Pancreas (tissue), 10 donors: ENCODE data around the gene MRE11. TPM values are rescaled to one million over a fixed set of nuclear protein-coding genes. Genes with fewer than 3 reads are reported as not detected.

Experiments
- ATAC-seq, 4 donors: fragments of 200-7000 bp; cut with Tn5 transposase; one replicate each; pipeline versions ENCODE4 v1.8.0 to v1.9.1; 2020; ENCODE audit warnings: mild to moderate bottlenecking in 4 of 4, moderate library complexity in 4 of 4
- DNase-seq, 6 donors: peaks; one replicate each; pipeline ENCODE4 v3.0.0-alpha.2; 2020
- FAIRE-seq: peaks from 2 replicates; lab custom pipeline; 2012; peaks lifted over from hg19 to GRCh38; lab: Jason Lieb, UNC
- H3K27ac ChIP-seq, 4 donors: fragments of 200-600 bp; sonication (generic); 1 replicate in 3 of 4; 2 replicates in 1 of 4; pipeline versions ENCODE4 v1.5.0 to v1.8.0; 2020
- H3K27me3 ChIP-seq, 4 donors: fragments of 200-600 bp; one replicate each; pipeline ENCODE4 v1.8.0; 2021
- H3K36me3 ChIP-seq, 3 donors: fragments of 200-600 bp; sonication (generic) in 1 of 3; one replicate each; pipeline versions ENCODE4 v1.5.0 to v1.8.0; 2020 to 2021
- H3K4me1 ChIP-seq, 3 donors: fragments of 200-600 bp; one replicate each; pipeline ENCODE4 v1.8.0; 2021
- H3K4me3 ChIP-seq, 4 donors: fragments of 200-600 bp; sonication (generic) in 2 of 4; one replicate each; pipeline versions ENCODE4 v1.5.0 to v1.8.0; 2020 to 2021
- H3K9me3 ChIP-seq, 4 donors: fragments of 200-600 bp; one replicate each; pipeline ENCODE4 v1.8.0; 2021
- CTCF ChIP-seq, 4 donors: fragments of 200-600 bp; sonication (generic) in 3 of 4; IDR thresholded peaks; one replicate each; pipeline versions ENCODE4 v1.5.0 to v1.8.0; 2021; ENCODE audit warnings: antibody characterized with exemption in 4 of 4
- WGBS, 2 donors: extraction: QIAGEN DNeasy Blood & Tissue Kit; methylation state at CpG; one replicate each; pipeline ENCODE4 v1.1.7; 2013; 5-methylcytosine and 5-hydroxymethylcytosine counted together
- intact Hi-C, 3 donors: fragments of 100-400 bp; cut with DNase I; formaldehyde crosslinking; loops; one replicate each; pipeline versions ENCODE4 v1.11.1 to v1.14.2; 2022
- polyA plus RNA-seq, 2 donors: library from polyadenylated mRNA; stranded (reverse); fragments of 200-250 nt; gene quantifications; one replicate each; pipeline ENCODE4 v1.2.3, GENCODE V29; 2013
- total RNA-seq, 6 donors: library from RNA; stranded (reverse); fragmentation: NEBNext Ultra II Directional in 4 of 6; extraction: Animal tissue kit (Norgen Biotek cat#: 25700) in 4 of 6; gene quantifications; one replicate each; pipeline versions ENCODE4 v1.2.1 to v1.2.4, GENCODE V29; 2021 to 2023
- donor health status: healthy with polysubstance abuse.
- donor health status: DM: no; HTN: no; CAD: no; lungs with moderate emphysema.
- donor health status: DM: no; HTN: no; CAD: no.
- donor health status: control.
- donor health status: control.
- donor health status: Bipolar disorder and iron deficiency.
- donor health status: DM: yes; HTN: yes; CAD: no.
- donor health status: DM: no; HTN: no; CAD: no.
- donor health status: DM: no; HTN: no; CAD: no.
- donor health status: DM: yes; HTN: yes; CAD: no.

The MRE11 gene
- total and polyA plus RNA-seq, 8 donors: 4.2 to 13.4 (median 8.6) TPM

GRCh38 chr11:94500181-94500580 is 6.5 kb upstream of the MRE11 start:
- no peaks in the 10 kb centered on the region for H3K9me3 ChIP-seq
- peaks cover 0 to 4% (median 0%) of the 10 kb centered on the region in 3 donors for H3K4me1 ChIP-seq
- TF ChIP-seq CTCF (IDR thresholded peaks at IDR 0.05): no peak
- 79 to 86% methylated on average over 2 of the region's 2 CpGs for WGBS, 2 donors
- DNase-seq: no peak
- no peaks in the 10 kb centered on the region for H3K27me3 ChIP-seq
- peaks cover 0 to 18% (median 3%) of the 10 kb centered on the region in 3 donors for H3K36me3 ChIP-seq
- intact Hi-C loops: no loop called here
- no peak overlapping the region for H3K4me3 ChIP-seq
- no peak overlapping the region for H3K27ac ChIP-seq
- no peak for FAIRE-seq
- no peak for ATAC-seq

GRCh38 chr11:94494126-94494680 is 559 bp upstream of the MRE11 start:
- peak overlapping the region; percentile 62 to 85 (median 76) for H3K4me3 ChIP-seq
- no peaks in the 10 kb centered on the region for H3K27me3 ChIP-seq
- intact Hi-C loops: no loop called here
- no peaks in the 10 kb centered on the region for H3K9me3 ChIP-seq
- peak overlapping the region; percentile 51 to 77 (median 66) for H3K27ac ChIP-seq
- H3K36me3 ChIP-seq: peaks cover 0 to 19% (median 3%) of the 10 kb centered on the region in 3 donors
- DNase-seq: no peak
- peaks cover 5 to 21% (median 12%) of the 10 kb centered on the region in 3 donors for H3K4me1 ChIP-seq
- peak; percentile 67 to 80 (median 71) for ATAC-seq
- 2% methylated on average over 19 of the region's 19 CpGs for WGBS, 2 donors
- no peak for TF ChIP-seq CTCF (IDR thresholded peaks at IDR 0.05)
- FAIRE-seq: no peak

- intact Hi-C loops: no loop called here
- no peak overlapping the region for H3K4me3 ChIP-seq
- no peaks in the 10 kb centered on the region for H3K9me3 ChIP-seq
- ATAC-seq (no peak), FAIRE-seq (no peak), DNase-seq (no peak)
- no peak overlapping the region for H3K27ac ChIP-seq
- no peaks in the 10 kb centered on the region for H3K27me3 ChIP-seq
- peaks cover 0 to 34% (median 11%) of the 10 kb centered on the region in 3 donors for H3K36me3 ChIP-seq
- 76 to 93% methylated on average over 1 of the region's 1 CpG for WGBS, 2 donors
- H3K4me1 ChIP-seq: no peaks in the 10 kb centered on the region
- TF ChIP-seq CTCF (IDR thresholded peaks at IDR 0.05): no peak
These were observed 7.6 kb downstream of the MRE11 start for GRCh38 chr11:94486068-94486467.

GRCh38 chr11:94481342-94481741 is 12.3 kb downstream of the MRE11 start:
- H3K9me3 ChIP-seq: no peaks in the 10 kb centered on the region
- peaks cover 0 to 16% (median 14%) of the 10 kb centered on the region in 3 donors for H3K36me3 ChIP-seq
- intact Hi-C loops: no loop called here
- H3K4me1 ChIP-seq: no peaks in the 10 kb centered on the region
- H3K27me3 ChIP-seq: no peaks in the 10 kb centered on the region
- FAIRE-seq (no peak), DNase-seq (no peak), ATAC-seq (no peak)
- no peak for TF ChIP-seq CTCF (IDR thresholded peaks at IDR 0.05)
- no peak overlapping the region for H3K27ac ChIP-seq
- H3K4me3 ChIP-seq: no peak overlapping the region

GRCh38 chr11:94477624-94478023 is 16.0 kb downstream of the MRE11 start:
- Histone ChIP-seq H3K4me3 (no peak overlapping the region), H3K9me3 (no peaks in the 10 kb centered on the region), H3K4me1 (no peaks in the 10 kb centered on the region), H3K27ac (no peak overlapping the region), H3K36me3 (peaks cover 0 to 6% (median 0%) of the 10 kb centered on the region in 3 donors), H3K27me3 (no peaks in the 10 kb centered on the region)
- ATAC-seq: no peak
- FAIRE-seq: no peak
- 90 to 96% methylated on average over 2 of the region's 2 CpGs for WGBS, 2 donors
- intact Hi-C loops: no loop called here
- DNase-seq: no peak
- no peak for TF ChIP-seq CTCF (IDR thresholded peaks at IDR 0.05)
